Stimulated activated naive CD8-positive, alpha-beta T cell treated with anti-CD3 and anti-CD28 coated beads, Interleukin-15, Interleukin-2, amounts not matched to agents 100 U/mL and 50 U/mL, for 24 hours (primary cell): ENCODE results near the gene TNRC18.

Experiments used
- ATAC-seq: fragments of 150-1000 bp; cut with Tn5 transposase; one replicate; pipeline ENCODE4 v1.10.0; 2021
- DNase-seq: peaks from one replicate; pipeline ENCODE4 v3.0.0; 2021

The TNRC18 gene

GRCh38 chr7:5428478-5429252 lies 5.0 kb upstream of the TNRC18 start:
- no peak for DNase-seq

GRCh38 chr7:5426226-5426475 lies 2.5 kb upstream of the TNRC18 start:
- no peak for ATAC-seq
- DNase-seq: no peak

More at GRCh38 chr7:5428478-5429252, 5.0 kb upstream of the TNRC18 start:
- ATAC-seq: no peak

- DNase-seq: peak; percentile 13
- ATAC-seq: no peak
These were observed 2.0 kb upstream of the TNRC18 start for GRCh38 chr7:5425507-5426225.

- ATAC-seq: no peak
- peak; percentile 10 for DNase-seq
These were observed 1.3 kb upstream of the TNRC18 start for GRCh38 chr7:5424749-5425506.

GRCh38 chr7:5423976-5424748 lies 528 bp upstream of the TNRC18 start:
- ATAC-seq (peak; percentile 42), DNase-seq (peak; percentile 66)

DNA sequence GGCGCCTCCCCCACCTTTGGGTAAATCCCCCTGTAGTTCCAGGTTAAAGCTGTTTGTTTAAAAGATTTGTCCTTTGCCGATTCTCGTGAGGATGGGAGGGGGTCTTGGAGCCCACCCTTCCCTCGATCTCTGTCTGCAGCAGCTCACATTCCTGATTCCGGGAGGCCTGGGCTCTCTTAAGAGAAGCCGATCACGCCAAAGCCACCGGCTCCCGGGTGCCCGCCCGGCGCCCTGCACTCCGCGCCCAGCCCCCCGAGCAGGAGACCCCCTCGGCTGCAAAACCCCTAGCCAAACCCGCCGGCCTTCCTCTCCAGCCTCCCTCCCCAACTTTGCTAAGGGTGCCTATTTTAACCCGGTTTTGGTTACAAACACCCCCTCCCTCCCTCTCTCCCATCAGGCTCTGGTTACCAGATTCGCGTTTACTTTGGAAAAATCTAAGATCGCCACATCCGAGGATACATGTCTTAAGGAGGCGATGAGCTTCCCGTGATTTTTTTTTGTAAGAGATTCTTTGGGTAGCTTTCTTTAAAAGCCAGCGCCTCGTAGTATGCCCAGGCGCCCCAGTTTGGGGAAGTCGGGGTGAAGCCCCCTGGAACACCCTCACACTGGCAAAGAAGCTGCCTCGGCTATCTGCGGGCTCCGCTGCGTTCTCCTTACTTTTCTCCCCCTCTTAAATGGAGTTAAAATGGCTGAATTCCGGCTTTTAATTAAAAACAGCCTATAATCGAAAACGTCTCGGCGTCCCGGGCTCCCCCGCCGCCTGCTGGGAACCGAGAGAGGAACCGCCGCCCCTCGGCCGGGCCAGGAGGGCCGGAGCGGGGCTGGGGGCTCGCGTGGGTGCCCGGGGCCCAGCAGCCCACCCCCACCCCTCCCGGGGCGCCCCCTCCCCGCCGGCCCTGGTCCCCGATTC lies 983 bp downstream of the TNRC18 start:
- DNase-seq: no peak
- no peak for ATAC-seq

DNA sequence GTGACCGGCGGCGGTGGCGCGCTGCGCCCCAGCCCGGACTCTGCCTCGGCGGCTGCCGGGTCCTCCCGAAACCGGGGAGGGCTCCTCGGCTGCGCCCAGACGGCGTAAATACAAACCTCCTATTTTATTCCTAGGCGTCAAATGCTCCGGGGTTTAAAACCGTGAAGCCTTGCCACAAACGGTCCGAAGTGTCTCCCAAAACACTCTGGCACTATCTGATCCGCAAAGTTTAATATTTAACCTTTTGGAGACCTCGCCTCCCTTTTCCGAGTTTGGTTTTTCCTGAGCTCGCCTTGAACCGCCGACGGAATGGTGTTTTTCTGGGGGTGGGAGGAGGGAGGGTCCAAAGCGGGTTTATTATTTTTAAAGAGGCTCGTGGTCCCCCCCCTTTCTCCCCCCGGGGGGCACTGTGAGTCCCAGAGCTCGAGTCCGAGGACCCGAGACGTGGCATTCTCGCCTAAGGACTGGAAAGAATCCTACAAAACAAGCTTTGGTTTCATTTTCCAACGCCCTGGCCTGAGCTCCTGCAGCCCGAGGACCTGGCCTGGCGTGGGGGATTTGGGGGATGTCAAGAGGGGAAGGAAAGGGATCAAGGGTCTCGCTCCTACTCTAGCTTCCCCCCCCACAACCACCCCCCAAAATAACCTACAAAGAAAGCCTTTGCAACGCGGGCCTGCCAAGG lies 1.8 kb downstream of the TNRC18 start:
- no peak for DNase-seq
- ATAC-seq: no peak

GRCh38 chr7:5420881-5421713 lies 2.5 kb downstream of the TNRC18 start:
- ATAC-seq (no peak), DNase-seq (peak; percentile 23)

DNA sequence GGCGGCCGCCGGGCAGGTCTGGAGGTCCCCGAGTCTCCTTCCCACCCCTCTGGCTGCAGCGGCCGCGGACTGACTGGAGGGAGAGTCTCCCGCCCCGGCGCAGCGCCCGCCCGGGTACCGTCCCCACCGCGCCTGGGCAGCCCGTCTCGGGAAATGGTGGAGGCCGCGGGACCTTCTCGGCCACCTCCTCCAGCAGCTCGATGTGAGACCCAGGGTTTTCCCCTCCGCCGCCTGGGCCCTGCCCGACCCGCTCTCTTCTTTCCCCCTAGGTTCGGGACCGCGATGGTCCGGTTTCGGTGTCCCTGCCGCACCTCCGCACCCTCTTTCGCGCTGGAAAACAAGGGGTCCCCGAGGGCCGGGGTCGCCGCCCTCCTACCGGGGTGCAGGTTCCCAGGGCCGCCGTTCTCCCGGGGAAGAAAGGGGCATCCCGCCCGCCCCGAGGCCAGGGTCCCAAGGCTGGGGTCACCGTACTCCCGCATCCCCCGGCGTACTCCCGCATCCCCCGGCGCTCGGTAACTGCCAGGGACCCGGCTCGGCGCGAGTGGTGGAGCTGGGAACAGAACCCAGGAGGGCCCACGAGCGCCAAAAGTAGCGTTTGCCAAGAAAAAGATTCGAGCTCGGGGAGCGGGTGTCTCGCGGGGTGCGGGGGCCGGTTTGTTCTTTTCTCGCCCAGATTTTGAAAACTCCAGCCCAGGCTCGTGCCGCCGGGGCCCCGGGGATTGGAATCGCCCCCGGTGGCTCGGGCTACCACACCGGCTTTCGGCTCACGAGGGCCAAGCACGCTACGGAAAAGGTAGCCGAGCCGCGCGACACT lies 3.4 kb downstream of the TNRC18 start:
- ATAC-seq (no peak), DNase-seq (peak; percentile 27)

GRCh38 chr7:5419539-5420066 lies 4.0 kb downstream of the TNRC18 start:
- ATAC-seq (no peak), DNase-seq (no peak)

DNA sequence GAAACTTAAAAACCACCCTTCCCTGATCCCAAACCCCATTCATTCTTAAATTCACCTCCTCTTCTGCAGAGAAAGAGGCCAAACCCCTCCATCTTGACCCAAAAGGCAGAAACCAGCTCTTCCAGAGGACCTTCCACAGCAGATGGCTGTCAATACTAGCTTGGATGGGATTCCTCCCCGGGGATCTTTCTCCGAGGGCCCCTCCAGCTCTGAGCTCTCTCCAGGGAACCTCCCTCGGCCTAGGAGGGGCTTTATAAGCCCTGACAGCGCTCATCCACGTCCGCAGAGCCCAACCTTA lies 5.4 kb downstream of the TNRC18 start:
- DNase-seq (no peak), ATAC-seq (no peak)

DNA sequence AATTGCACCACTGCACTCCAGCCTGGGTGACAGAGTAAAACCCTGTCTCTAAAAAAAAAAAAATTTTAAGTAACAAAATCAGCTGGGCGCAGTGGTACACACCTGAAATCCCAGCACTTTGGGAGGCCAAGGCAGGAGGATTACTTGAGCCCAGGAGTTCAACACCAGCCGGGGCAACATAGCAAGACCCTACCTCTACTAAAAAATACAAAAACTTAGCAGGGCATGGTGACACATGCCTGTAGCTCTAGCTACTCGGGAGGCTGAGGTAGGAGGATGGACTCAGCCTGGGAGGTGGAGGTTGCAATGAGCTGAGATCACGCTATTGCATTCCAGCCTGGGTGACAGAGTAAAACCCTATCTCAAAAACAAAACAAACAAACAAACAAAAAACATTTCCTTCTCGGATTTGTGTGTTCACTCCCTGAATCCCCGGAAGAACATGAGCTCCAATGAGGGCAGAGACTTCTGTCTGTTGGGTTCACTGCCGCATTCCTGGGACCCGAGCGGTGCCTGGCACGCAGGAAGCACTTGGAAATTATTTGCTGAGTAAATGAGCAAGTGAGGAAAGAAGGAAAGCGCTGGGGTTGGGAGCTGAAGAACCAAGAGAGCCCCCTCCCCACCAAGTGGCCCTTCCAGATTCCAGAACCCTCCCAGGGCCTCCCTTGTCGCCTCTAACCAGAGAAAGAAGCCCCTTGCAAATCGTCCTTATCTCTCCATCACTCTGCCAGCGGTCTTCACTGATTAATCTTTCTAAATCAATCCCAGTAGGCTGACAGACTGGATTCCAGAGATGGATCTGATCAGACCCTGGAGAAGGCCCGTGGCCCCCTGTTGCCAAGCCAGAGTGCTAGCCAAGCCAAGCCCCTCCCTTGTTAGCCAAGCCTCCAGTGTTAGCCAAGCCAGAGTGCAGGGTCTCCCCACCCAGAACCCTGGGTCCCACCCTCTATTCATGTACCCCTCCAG lies 6.2 kb downstream of the TNRC18 start:
- ATAC-seq (no peak), DNase-seq (no peak)

DNA sequence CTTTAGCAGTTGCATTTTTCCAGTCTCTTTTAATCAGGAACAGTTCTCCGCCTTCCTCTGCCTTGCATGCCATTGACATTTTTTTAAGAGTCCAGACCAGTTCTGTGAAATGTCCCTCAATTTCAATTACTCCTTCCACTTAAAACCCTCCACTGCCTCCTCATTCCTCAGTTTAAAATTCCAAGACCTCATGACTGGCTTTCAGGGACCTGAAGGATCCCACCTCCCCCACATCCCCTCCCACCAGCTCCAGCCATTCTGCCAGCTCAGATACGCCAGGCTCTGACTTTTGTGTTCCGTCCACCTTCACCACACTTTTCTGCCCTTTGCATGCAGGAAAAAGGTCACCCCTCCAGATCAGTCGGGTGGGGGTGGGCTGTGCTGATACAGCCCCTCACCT lies 8.7 kb downstream of the TNRC18 start:
- DNase-seq (no peak), ATAC-seq (no peak)

DNA sequence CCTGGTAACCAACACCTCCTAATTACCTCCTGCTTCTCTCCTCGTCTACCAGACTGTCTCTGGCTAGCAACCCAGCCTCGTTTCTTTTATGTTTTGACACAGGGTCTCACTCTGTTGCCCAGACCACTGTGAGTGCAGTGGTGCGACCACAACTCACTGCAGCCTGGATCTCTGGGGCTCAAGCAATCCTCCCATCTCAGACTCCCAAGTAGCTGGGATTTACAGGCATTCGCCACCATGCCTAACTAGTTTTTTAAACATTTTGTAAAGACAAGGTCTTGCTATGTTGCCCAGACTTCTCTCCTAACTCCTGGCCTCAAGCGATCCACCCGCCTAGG lies 10.2 kb downstream of the TNRC18 start:
- DNase-seq: no peak
- ATAC-seq: no peak

DNA sequence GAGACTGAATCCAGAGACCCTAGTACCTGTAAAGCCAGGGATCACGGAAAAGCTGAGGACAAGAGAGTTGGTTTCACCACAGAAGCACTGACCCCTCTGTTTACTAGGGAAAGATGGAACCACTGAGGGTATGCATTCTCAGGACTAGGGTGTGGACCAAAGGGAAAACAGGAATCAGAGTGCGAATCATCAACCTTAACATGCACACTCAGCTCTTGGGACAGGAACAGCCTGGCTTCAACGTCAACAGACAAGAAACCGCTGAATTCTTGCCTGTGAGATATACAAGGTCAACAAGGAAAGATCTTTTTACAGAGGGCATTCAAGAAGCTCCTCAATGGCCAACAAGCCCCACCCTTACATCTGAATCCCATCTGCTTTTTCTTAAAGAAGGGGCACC lies 14.9 kb downstream of the TNRC18 start:
- DNase-seq (no peak), ATAC-seq (no peak)

DNA sequence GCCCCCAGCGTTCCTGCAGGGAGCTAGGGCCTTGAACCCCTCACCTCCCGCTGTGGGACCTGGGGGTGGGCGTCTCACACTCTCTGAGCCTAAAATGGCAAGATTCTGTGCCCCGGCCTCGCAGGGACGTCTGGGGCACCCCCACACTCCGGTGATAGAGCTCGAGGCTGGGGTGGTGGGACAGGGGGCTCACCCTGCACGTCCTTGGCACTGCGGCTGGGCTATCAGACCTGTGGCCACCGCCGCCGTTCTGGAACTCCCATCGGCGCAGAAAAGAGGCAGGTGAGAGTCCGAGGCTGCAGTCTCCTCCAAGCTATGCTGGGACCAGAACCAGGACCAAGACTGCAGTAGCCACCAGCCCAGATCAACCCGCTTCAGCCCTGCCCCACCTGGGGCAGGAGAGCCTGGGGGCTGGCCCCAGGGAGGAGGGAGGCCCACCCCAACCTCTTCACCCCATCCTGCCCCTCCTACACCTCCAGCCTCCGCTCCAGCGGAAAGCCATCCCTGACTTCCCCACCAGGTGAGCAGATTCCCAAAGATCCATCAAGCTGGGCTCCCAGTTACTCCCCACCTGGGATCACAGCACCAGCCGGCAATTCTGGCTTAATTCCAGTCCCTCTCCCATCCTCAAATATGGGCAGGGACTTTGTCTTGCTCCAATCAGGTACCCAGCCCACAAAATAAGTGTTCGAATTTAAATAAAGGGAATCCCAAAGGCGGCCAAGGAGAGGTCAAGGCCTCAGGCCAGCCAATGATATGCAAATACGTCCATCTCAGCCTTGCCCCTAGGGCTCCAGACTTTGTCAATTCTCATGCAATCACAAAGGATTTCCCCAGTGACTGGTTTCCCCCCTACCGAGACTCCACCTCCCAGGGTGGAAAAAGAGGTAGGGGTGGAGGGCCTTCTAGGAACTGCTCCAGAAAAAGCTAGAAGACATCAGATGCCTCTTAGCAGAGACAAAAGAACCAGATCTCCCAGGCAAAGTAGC lies 16.4 kb downstream of the TNRC18 start:
- ATAC-seq: no peak
- DNase-seq: no peak

GRCh38 chr7:5404421-5404826 lies 19.2 kb downstream of the TNRC18 start:
- no peak for ATAC-seq

More at GRCh38 chr7:5404421-5404826, 19.2 kb downstream of the TNRC18 start:
- DNase-seq: no peak
